Adrenal gland (tissue), 5 donors: Measurements from ENCODE around the gene PNMA3.

Source experiments
- POLR2A ChIP-seq, 2 donors: fragments of 450-650 bp; IDR thresholded peaks; one replicate each; pipeline ENCODE4 v1.6.1; 2017; ENCODE audit warnings: antibody characterized with exemption in 2 of 2, mild to moderate bottlenecking in 2 of 2, moderate library complexity in 1 of 2
- TF ChIP-seq, protein P1 (sequence below), 6 experiments: fragments of 450-650 bp in 4 of 6; fragments of 200-600 bp in 2 of 6; sonication (generic) in 1 of 6; IDR thresholded peaks; 1 replicate in 5 of 6; 2 replicates in 1 of 6; pipeline versions ENCODE4 v1.5.1 to v1.8.0; 2016 to 2021; ENCODE audit warnings: antibody characterized with exemption in 6 of 6, mild to moderate bottlenecking in 2 of 6, moderate library complexity in 1 of 6
- donor health status: DM: no; HTN: no; CAD: no.

DNA sequence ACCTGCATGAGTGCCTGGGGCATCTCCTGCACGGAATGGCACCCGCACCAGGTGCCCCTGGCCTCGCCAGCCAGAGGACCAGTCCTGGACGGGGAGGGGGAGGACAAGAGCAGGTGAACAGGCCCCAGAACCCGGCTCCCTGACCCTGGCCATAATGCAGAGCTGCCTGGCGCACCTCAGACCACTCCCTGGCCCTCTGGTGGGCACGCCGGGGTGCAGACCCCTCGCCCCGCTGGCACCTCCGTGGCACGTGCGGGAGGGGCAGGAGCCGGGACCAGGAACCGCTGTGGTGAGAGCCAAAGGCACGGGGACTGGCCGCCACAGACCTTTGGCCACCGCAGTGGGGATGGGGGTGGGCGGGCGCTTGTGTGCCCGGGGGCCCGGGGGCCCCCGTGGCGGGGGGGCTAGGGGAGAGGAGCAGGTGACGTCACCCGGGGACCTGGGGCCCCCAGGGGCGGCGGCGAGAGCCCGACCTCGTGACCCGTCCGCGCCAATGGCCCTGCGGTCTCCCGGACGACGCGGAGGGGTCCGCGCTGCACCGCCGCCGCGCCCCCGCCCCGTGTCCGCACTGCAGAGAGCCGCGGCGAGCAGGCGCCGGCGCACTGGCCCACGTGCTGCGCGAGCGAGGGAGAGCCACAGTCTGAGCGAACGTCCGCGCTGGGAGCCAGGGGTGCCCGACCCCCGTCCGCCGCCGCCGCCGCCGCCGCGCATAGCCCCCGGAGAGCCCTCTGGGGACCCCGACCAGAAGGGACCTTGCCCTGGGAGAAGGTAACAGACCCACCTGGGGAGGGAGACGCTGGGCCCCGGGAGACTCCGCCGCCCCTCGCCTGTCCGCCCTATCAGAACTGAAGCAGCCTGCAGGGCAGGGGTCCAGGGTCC, at the start of gene PNMA3:
- TF ChIP-seq, protein P1, sequence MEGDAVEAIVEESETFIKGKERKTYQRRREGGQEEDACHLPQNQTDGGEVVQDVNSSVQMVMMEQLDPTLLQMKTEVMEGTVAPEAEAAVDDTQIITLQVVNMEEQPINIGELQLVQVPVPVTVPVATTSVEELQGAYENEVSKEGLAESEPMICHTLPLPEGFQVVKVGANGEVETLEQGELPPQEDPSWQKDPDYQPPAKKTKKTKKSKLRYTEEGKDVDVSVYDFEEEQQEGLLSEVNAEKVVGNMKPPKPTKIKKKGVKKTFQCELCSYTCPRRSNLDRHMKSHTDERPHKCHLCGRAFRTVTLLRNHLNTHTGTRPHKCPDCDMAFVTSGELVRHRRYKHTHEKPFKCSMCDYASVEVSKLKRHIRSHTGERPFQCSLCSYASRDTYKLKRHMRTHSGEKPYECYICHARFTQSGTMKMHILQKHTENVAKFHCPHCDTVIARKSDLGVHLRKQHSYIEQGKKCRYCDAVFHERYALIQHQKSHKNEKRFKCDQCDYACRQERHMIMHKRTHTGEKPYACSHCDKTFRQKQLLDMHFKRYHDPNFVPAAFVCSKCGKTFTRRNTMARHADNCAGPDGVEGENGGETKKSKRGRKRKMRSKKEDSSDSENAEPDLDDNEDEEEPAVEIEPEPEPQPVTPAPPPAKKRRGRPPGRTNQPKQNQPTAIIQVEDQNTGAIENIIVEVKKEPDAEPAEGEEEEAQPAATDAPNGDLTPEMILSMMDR (IDR thresholded peaks at IDR 0.05): no peak
- TF ChIP-seq POLR2A (IDR thresholded peaks at IDR 0.05): no peak
